Measurements from ENCODE around the gene HTRA2. TPM values are rescaled to one million over a fixed set of nuclear protein-coding genes. Genes with fewer than 3 reads are reported as not detected.
A peak's percentile ranks its signal among the peaks of the same experiment; 100 is the strongest.

Gene HTRA2
- polyA plus RNA-seq, 6 donors from 2014 or later: 33.0 to 52.0 (median 44.7) TPM

GRCh38 chr2:74544634-74545033, 14.9 kb downstream of the HTRA2 start:
- peaks cover 13 to 26% (median 23%) of the 10 kb centered on the region in 3 donors for H3K27me3 Mint-ChIP-seq
- H3K4me3 Mint-ChIP-seq: peak overlapping the region in 1 of 8 donors; percentile 6
- H3K36me3 Mint-ChIP-seq: no peaks in the 10 kb centered on the region
- peaks cover 11 to 23% (median 11%) of the 10 kb centered on the region in 3 donors for H3K4me1 Mint-ChIP-seq
- H3K9me3 Mint-ChIP-seq: no peaks in the 10 kb centered on the region
- H3K27ac Mint-ChIP-seq: no peak overlapping the region
- ATAC-seq (ENCODE audit: low read depth in 2 of 2): no peak
- no peak for DNase-seq

DNA sequence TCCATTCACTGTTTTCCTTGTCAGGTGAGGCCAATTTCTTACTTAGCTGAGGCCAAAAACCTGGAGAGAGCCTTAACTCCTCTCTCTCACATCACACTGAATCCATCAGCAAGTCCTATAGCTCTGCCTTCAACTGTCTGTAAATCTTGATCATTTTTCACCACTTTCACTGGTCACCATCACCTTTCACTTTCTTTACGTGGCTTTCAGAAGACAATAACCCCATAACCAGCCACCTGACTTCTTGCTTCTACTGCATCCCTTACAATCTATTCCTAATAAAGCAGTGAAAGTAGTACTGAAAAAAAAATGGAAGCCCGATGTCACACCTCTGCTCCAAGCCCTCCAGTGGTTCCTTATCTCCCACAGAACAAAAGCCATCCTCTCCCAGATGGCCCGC, 16.3 kb downstream of the HTRA2 start:
- Mint-ChIP-seq H3K27me3 (peaks cover 20 to 33% (median 32%) of the 10 kb centered on the region in 3 donors), H3K27ac (peak overlapping the region in 2 of 6 donors; percentile 10 to 30), H3K36me3 (no peaks in the 10 kb centered on the region), H3K4me3 (no peak overlapping the region), H3K9me3 (no peaks in the 10 kb centered on the region), H3K4me1 (peaks cover 6 to 12% (median 8%) of the 10 kb centered on the region in 3 donors)
- ATAC-seq (ENCODE audit: low read depth in 2 of 2) (no peak), DNase-seq (no peak)

- peaks cover 7 to 17% (median 9%) of the 10 kb centered on the region in 3 donors for H3K4me1 Mint-ChIP-seq
- H3K27me3 Mint-ChIP-seq: peaks cover 20 to 42% (median 39%) of the 10 kb centered on the region in 3 donors
- H3K4me3 Mint-ChIP-seq: peak overlapping the region; percentile 65 to 92 (median 78)
- no peak for ATAC-seq (ENCODE audit: low read depth in 2 of 2)
- peak overlapping the region in 3 of 6 donors; percentile 49 to 70 (median 67) for H3K27ac Mint-ChIP-seq
- no peak for DNase-seq
- no peaks in the 10 kb centered on the region for H3K36me3 Mint-ChIP-seq
- H3K9me3 Mint-ChIP-seq: no peaks in the 10 kb centered on the region
Measured at GRCh38 chr2:74548285-74548899, 18.7 kb downstream of the HTRA2 start.

GRCh38 chr2:74548900-74549826, 19.4 kb downstream of the HTRA2 start:
- DNase-seq (no peak), ATAC-seq (ENCODE audit: low read depth in 2 of 2) (peak; percentile 30 to 40)
- Mint-ChIP-seq H3K27ac (peak overlapping the region in 1 of 6 donors; percentile 31), H3K9me3 (no peaks in the 10 kb centered on the region), H3K27me3 (peaks cover 20 to 42% (median 39%) of the 10 kb centered on the region in 3 donors), H3K4me1 (peaks cover 12 to 21% (median 13%) of the 10 kb centered on the region in 3 donors), H3K36me3 (no peaks in the 10 kb centered on the region), H3K4me3 (peak overlapping the region; percentile 74 to 91 (median 81))

GRCh38 chr2:74550231-74550630, 20.5 kb downstream of the HTRA2 start:
- peaks cover 20 to 42% (median 39%) of the 10 kb centered on the region in 3 donors for H3K27me3 Mint-ChIP-seq
- no peaks in the 10 kb centered on the region for H3K9me3 Mint-ChIP-seq
- no peaks in the 10 kb centered on the region for H3K36me3 Mint-ChIP-seq
- peak overlapping the region in 7 of 8 donors; percentile 31 to 91 (median 75) for H3K4me3 Mint-ChIP-seq
- peak overlapping the region in 1 of 6 donors; percentile 26 for H3K27ac Mint-ChIP-seq
- ATAC-seq (ENCODE audit: low read depth in 2 of 2) (no peak), DNase-seq (no peak)
- H3K4me1 Mint-ChIP-seq: peaks cover 17 to 25% (median 20%) of the 10 kb centered on the region in 3 donors

- Mint-ChIP-seq H3K4me3 (peak overlapping the region in 3 of 8 donors; percentile 6 to 78 (median 60)), H3K27me3 (peaks cover 20 to 39% (median 34%) of the 10 kb centered on the region in 3 donors), H3K36me3 (no peaks in the 10 kb centered on the region), H3K9me3 (no peaks in the 10 kb centered on the region), H3K27ac (peak overlapping the region in 2 of 6 donors; percentile 82 to 88), H3K4me1 (peaks cover 27 to 37% (median 30%) of the 10 kb centered on the region in 3 donors)
- ATAC-seq (ENCODE audit: low read depth in 2 of 2) (no peak), DNase-seq (no peak)
Measured at GRCh38 chr2:74551530-74551929, 21.8 kb downstream of the HTRA2 start.

DNA sequence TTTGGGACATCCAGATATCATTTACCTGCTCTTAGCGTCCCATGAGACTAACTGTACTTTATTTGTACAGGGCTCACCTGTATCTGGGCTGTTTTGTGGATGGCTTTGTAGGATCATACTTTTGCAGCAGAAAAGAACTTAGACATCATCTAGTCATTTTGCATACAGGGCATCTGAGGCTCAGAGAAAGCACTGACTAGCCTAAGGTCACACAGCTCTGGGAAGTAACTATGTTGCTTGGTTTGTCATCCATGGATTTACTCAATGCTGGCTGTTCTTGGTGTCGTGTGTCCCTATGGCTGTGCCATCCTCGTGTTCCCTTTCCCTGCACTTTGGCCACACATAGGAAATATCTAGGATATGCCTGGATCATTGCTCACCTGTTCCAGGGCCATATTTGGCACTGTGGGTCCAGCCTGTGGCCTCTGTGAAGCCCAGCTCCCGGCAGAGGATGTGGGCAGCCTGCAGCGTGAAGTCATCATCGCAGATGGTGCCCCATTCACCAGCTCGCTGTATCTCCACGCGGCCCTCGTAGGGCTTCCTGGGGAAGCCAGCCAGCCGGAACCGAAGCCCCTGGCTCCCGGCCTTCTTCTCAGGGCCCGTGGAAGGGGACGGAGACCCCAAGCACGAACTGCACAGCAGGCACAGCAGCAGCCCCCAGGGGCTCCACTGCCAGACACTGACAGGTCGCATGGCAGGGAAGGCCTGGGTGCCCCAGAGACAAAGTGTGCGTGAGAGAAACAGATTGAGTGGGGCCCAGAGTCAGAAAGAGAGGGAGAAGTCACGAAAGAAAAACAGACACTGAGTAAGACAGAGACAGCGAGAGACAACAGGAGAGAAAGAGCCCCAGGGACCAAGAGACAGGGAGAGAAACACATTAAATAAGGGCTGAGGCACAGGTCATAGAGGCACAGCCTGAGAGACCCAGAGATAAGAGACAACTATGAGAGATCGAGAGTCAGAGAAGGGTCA, 22.5 kb downstream of the HTRA2 start:
- H3K27ac Mint-ChIP-seq: peak overlapping the region in 5 of 6 donors; percentile 9 to 88 (median 46)
- peaks cover 18 to 33% (median 31%) of the 10 kb centered on the region in 3 donors for H3K27me3 Mint-ChIP-seq
- peak overlapping the region; percentile 13 to 97 (median 60) for H3K4me3 Mint-ChIP-seq
- DNase-seq: no peak
- ATAC-seq (ENCODE audit: low read depth in 2 of 2): no peak
- no peaks in the 10 kb centered on the region for H3K9me3 Mint-ChIP-seq
- H3K4me1 Mint-ChIP-seq: peaks cover 33 to 44% (median 37%) of the 10 kb centered on the region in 3 donors
- no peaks in the 10 kb centered on the region for H3K36me3 Mint-ChIP-seq

DNA sequence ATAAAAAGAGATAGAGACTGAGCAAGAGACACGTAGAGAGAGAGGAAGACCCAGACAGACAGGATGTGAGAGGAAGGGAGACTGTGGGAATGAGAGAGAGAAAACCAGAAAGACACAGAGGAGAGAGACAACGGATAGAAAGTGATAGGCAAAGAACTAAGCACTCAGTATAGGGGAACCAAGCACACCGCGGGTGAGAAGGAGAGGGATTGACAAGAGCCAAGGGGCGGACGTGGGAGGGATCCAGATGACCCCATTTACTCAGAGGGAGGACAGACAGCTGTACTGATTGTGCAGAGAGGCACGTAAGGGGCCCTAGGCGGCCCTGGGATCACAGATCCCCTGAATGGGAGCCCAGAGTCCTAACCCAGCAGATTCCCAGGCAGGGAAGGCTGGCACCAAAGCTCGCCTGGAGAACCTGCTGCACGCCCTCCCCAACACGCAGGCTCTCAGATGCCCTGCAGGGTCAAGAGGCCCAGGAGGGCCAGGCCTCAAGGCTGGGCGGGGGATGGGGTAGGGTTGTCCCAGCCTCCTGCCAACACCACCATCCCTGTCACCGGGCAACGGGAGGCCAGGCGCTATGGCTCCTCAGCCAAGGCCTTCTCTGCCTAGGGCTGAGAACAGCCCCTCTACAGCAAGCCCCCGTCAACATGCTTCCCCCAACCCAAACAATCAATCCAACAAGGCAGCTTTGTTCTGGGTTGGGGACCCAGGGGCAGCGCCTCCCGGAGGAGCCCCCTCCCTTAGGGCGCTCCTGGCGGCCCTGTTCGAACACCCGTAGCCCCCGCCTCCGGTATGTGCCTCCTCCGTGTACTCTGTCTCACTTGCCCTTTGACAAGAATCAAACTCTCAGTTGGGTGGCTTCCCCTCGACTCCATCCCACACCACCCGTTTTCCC, 23.4 kb downstream of the HTRA2 start:
- peak overlapping the region; percentile 68 to 98 (median 86) for H3K4me3 Mint-ChIP-seq
- DNase-seq (no peak), ATAC-seq (ENCODE audit: low read depth in 2 of 2) (no peak)
- no peaks in the 10 kb centered on the region for H3K9me3 Mint-ChIP-seq
- peaks cover 32 to 45% (median 39%) of the 10 kb centered on the region in 3 donors for H3K4me1 Mint-ChIP-seq
- H3K27ac Mint-ChIP-seq: peak overlapping the region in 5 of 6 donors; percentile 86 to 98 (median 96)
- H3K36me3 Mint-ChIP-seq: no peaks in the 10 kb centered on the region
- peaks cover 12 to 25% (median 24%) of the 10 kb centered on the region in 3 donors for H3K27me3 Mint-ChIP-seq

GRCh38 chr2:74553892-74554819, 24.4 kb downstream of the HTRA2 start, which contains the start of the genes DOK1 and LOXL3:
Gene DOK1, plus strand, starts transcription at chr2:74554720. Its CDS starts 35 bp downstream, at chr2:74554755.
Gene LOXL3, minus strand, starts transcription at chr2:74553942. Its CDS starts 1,308 bp downstream, at chr2:74552634.
- Mint-ChIP-seq H3K27me3 (peaks cover 7 to 21% (median 20%) of the 10 kb centered on the region in 3 donors), H3K4me1 (peaks cover 29 to 41% (median 35%) of the 10 kb centered on the region in 3 donors), H3K36me3 (no peaks in the 10 kb centered on the region), H3K27ac (peak within 1 kb of the TSS; percentile 86 to 98 (median 96)), H3K9me3 (no peaks in the 10 kb centered on the region), H3K4me3 (peak within 1 kb of the TSS; percentile 87 to 98 (median 94))
- peak; percentile 74 to 75 for ATAC-seq (ENCODE audit: low read depth in 2 of 2)
- peak; percentile 77 for DNase-seq

- DNase-seq (peak; percentile 42), ATAC-seq (ENCODE audit: low read depth in 2 of 2) (peak; percentile 52 to 57)
- H3K4me3 Mint-ChIP-seq: peak overlapping the region; percentile 87 to 98 (median 94)
- peaks cover 6 to 13% (median 13%) of the 10 kb centered on the region in 3 donors for H3K27me3 Mint-ChIP-seq
- H3K27ac Mint-ChIP-seq: peak overlapping the region in 5 of 6 donors; percentile 80 to 96 (median 89)
- peaks cover 29 to 37% (median 35%) of the 10 kb centered on the region in 3 donors for H3K4me1 Mint-ChIP-seq
- no peaks in the 10 kb centered on the region for H3K9me3 Mint-ChIP-seq
- H3K36me3 Mint-ChIP-seq: no peaks in the 10 kb centered on the region
Measured at GRCh38 chr2:74554820-74555531, 25.2 kb downstream of the HTRA2 start.
